ENCODE results near the gene SESN3.
A peak's percentile ranks its signal among the peaks of the same experiment; 100 is the strongest.

DNA sequence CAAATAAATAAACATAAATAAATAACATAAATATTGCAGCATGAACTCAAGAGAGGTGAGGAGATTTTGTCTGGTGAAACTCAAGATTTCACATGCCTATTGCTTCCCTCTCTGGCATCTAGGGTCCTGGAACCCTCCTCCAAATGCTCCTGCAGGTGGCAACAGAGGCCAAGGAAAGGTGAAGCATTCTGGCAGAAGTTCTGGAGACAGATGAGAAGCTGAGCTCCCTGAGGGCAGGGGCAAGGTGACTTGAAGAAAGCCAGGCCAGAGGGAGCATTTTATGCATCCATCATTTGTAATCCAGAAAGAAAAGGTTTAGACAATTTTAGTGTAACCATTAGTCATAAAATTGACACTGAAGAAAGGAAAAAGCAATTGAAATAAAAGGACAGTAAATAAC lies 76.5 kb downstream of the SESN3 start:
- TF ChIP-seq POLR2AphosphoS5 (IDR thresholded peaks at IDR 0.05; ENCODE audit: low read depth), result no peak
- TF ChIP-seq, protein P1, sequence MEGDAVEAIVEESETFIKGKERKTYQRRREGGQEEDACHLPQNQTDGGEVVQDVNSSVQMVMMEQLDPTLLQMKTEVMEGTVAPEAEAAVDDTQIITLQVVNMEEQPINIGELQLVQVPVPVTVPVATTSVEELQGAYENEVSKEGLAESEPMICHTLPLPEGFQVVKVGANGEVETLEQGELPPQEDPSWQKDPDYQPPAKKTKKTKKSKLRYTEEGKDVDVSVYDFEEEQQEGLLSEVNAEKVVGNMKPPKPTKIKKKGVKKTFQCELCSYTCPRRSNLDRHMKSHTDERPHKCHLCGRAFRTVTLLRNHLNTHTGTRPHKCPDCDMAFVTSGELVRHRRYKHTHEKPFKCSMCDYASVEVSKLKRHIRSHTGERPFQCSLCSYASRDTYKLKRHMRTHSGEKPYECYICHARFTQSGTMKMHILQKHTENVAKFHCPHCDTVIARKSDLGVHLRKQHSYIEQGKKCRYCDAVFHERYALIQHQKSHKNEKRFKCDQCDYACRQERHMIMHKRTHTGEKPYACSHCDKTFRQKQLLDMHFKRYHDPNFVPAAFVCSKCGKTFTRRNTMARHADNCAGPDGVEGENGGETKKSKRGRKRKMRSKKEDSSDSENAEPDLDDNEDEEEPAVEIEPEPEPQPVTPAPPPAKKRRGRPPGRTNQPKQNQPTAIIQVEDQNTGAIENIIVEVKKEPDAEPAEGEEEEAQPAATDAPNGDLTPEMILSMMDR (IDR thresholded peaks at IDR 0.05; ENCODE audit: insufficient read depth, low read length), result peak; percentile 25

Measured in HL-60 (cell line).